Measurements from ENCODE around the gene ETV5. TPM values are rescaled to one million over a fixed set of nuclear protein-coding genes. Genes with fewer than 3 reads are reported as not detected.

The ETV5 gene
- total and polyA plus RNA-seq, 2 donors (not counting 1 experiment from before 2014, with no cell fraction given): 0.12 to 0.74 TPM

- no peak overlapping the region for H3K4me3 ChIP-seq (ENCODE audit: control extremely low read depth in 1 of 5, extremely low read depth in 1 of 5, insufficient read depth in 1 of 5, low read depth in 2 of 5, low read length in 4 of 5)
- H3K27me3 ChIP-seq (replicated peaks in 1 of 4; ENCODE audit: control extremely low read depth in 1 of 4, control insufficient read depth in 3 of 4, insufficient read depth in 4 of 4, low read length in 3 of 4): no peaks in the 10 kb centered on the region
- ChIA-PET CTCF (no interaction called here), POLR2A (no interaction called here)
- no CpG with 5 or more reads among the region's 3 CpGs for WGBS (ENCODE audit: insufficient coverage)
- H3K4me1 ChIP-seq (ENCODE audit: control insufficient read depth in 2 of 2, insufficient read depth in 2 of 2, low read length in 2 of 2): no peaks in the 10 kb centered on the region
- H3K27ac ChIP-seq (ENCODE audit: low read length in 2 of 2): no peak overlapping the region
- no peak overlapping the region for H3K4me2 ChIP-seq (replicated peaks; ENCODE audit: low read depth, low read length, poor library complexity, severe bottlenecking)
- H3K9me3 ChIP-seq (ENCODE audit: control extremely low read depth in 1 of 3, control insufficient read depth in 2 of 3, insufficient read depth in 1 of 3, low read length in 2 of 3): no peaks in the 10 kb centered on the region
- Mint-ChIP-seq H3K27me3 (no peaks in the 10 kb centered on the region), H3K4me1 (no peaks in the 10 kb centered on the region), H3K9me3 (ENCODE audit: insufficient read depth) (no peaks in the 10 kb centered on the region), H3K27ac (no peak overlapping the region), H3K4me3 (no peak overlapping the region)
- intact Hi-C loops (cut with micrococcal nuclease): no loop called here
- TF ChIP-seq EZH2 (IDR thresholded peaks at IDR 0.05; ENCODE audit: borderline replicate concordance, insufficient read depth, low read depth, low read length, poor library complexity, severe bottlenecking) (no peak), CTCF (IDR thresholded peaks at IDR 0.05) (no peak)
- H2AFZ ChIP-seq (ENCODE audit: insufficient read depth, low read depth, low read length, poor library complexity, severe bottlenecking): no peak overlapping the region
- DNase-seq (no peak), ATAC-seq (ENCODE audit: low read depth) (no peak)
- H4K20me1 ChIP-seq (ENCODE audit: control insufficient read depth, insufficient read depth, low read length, poor library complexity, severe bottlenecking): no peaks in the 10 kb centered on the region
- H3K79me2 ChIP-seq (ENCODE audit: control insufficient read depth, insufficient read depth, low read length): no peaks in the 10 kb centered on the region
- no peak overlapping the region for H3K9ac ChIP-seq (ENCODE audit: low read length)
- no peaks in the 10 kb centered on the region for H3K36me3 ChIP-seq (replicated peaks in 1 of 2; ENCODE audit: control extremely low read depth in 1 of 2, control insufficient read depth in 1 of 2, extremely low read depth in 1 of 2, insufficient read depth in 2 of 2, low read length in 1 of 2)
Measured at GRCh38 chr3:186060222-186060621, 48.7 kb downstream of the ETV5 start.

- Mint-ChIP-seq H3K9me3 (ENCODE audit: insufficient read depth) (no peaks in the 10 kb centered on the region), H3K4me1 (no peaks in the 10 kb centered on the region), H3K4me3 (no peak overlapping the region), H3K27ac (no peak overlapping the region), H3K27me3 (no peaks in the 10 kb centered on the region)
- Histone ChIP-seq H3K27ac (ENCODE audit: low read length in 2 of 2) (no peak overlapping the region), H3K36me3 (replicated peaks in 1 of 2; ENCODE audit: control extremely low read depth in 1 of 2, control insufficient read depth in 1 of 2, extremely low read depth in 1 of 2, insufficient read depth in 2 of 2, low read length in 1 of 2) (no peaks in the 10 kb centered on the region), H2AFZ (ENCODE audit: insufficient read depth, low read depth, low read length, poor library complexity, severe bottlenecking) (no peak overlapping the region), H3K79me2 (ENCODE audit: control insufficient read depth, insufficient read depth, low read length) (no peaks in the 10 kb centered on the region), H4K20me1 (ENCODE audit: control insufficient read depth, insufficient read depth, low read length, poor library complexity, severe bottlenecking) (no peaks in the 10 kb centered on the region), H3K27me3 (replicated peaks in 1 of 4; ENCODE audit: control extremely low read depth in 1 of 4, control insufficient read depth in 3 of 4, insufficient read depth in 4 of 4, low read length in 3 of 4) (no peaks in the 10 kb centered on the region), H3K4me1 (ENCODE audit: control insufficient read depth in 2 of 2, insufficient read depth in 2 of 2, low read length in 2 of 2) (no peaks in the 10 kb centered on the region), H3K4me2 (replicated peaks; ENCODE audit: low read depth, low read length, poor library complexity, severe bottlenecking) (no peak overlapping the region), H3K9ac (ENCODE audit: low read length) (no peak overlapping the region), H3K4me3 (ENCODE audit: control extremely low read depth in 1 of 5, extremely low read depth in 1 of 5, insufficient read depth in 1 of 5, low read depth in 2 of 5, low read length in 4 of 5) (no peak overlapping the region), H3K9me3 (ENCODE audit: control extremely low read depth in 1 of 3, control insufficient read depth in 2 of 3, insufficient read depth in 1 of 3, low read length in 2 of 3) (no peaks in the 10 kb centered on the region)
- TF ChIP-seq EZH2 (IDR thresholded peaks at IDR 0.05; ENCODE audit: borderline replicate concordance, insufficient read depth, low read depth, low read length, poor library complexity, severe bottlenecking): no peak
- CTCF ChIA-PET: no interaction called here
- intact Hi-C loops (cut with micrococcal nuclease): no loop called here
- POLR2A ChIA-PET: no interaction called here
- DNase-seq (no peak), ATAC-seq (ENCODE audit: low read depth) (no peak)
- WGBS (ENCODE audit: insufficient coverage): 100% methylated on average over 1 of the region's 6 CpGs
Measured at GRCh38 chr3:186059192-186059591, 49.7 kb downstream of the ETV5 start.
